ENCODE data around the gene IKZF1. TPM values are rescaled to one million over a fixed set of nuclear protein-coding genes. Genes with fewer than 3 reads are reported as not detected.

The IKZF1 gene
- total RNA-seq, 1 experiment from 2014 or later = 0.77 TPM

DNA sequence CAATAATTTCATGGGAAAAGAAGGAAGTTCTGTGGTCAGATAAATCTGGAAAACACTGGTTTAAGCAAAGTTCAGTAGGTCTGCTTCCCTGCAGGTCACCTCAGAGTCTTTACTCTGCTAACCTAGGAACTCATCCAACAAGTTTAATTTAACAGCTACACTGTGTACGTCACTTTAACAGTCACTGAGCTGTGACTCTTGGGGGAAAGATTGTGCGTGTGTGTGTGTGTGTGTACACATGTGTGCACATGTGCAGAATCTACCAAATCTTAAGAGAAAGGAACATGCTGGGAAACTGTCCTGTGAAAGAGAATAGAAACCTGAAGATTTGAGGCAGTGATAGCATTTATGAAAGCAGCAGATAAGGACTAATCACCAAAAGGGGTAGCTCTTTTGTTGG is 62.6 kb downstream of the IKZF1 start:
- Histone ChIP-seq H3K4me3 (ENCODE audit: low read depth in 2 of 2, low read length in 2 of 2) (no peak overlapping the region), H3K4me1 (ENCODE audit: control insufficient read depth, insufficient read depth, low read length) (no peaks in the 10 kb centered on the region), H3K27me3 (ENCODE audit: control insufficient read depth, insufficient read depth, low read length) (peaks cover 2% of the 10 kb centered on the region; the same call in 1 of the 2 replicates), H3K27ac (ENCODE audit: low read length) (no peak overlapping the region), H3K36me3 (ENCODE audit: control insufficient read depth, insufficient read depth, low read length) (no peaks in the 10 kb centered on the region), H3K9me3 (ENCODE audit: control insufficient read depth, insufficient read depth, low read depth, low read length) (peaks cover 9% of the 10 kb centered on the region; the same call in 1 of the 2 replicates)
- intact Hi-C loops (cut with micrococcal nuclease; ENCODE audit: unreplicated experiment) (loop anchor here (2.0 kb wide), 1 partner anchor 224 kb away; no protein-coding TSS in a partner anchor), in situ Hi-C loops (cut with HindIII; ENCODE audit: low pct_unique_long_range_greater_than_20kb, low sequenced_read_pairs) (no loop called here)
- ChIA-PET CTCF (no interaction called here), POLR2A (interaction anchor here (0.7 kb wide), 1 partner anchor 404 kb away, joined by 3 read pairs; no protein-coding TSS in a partner anchor)
- TF ChIP-seq, protein P1, sequence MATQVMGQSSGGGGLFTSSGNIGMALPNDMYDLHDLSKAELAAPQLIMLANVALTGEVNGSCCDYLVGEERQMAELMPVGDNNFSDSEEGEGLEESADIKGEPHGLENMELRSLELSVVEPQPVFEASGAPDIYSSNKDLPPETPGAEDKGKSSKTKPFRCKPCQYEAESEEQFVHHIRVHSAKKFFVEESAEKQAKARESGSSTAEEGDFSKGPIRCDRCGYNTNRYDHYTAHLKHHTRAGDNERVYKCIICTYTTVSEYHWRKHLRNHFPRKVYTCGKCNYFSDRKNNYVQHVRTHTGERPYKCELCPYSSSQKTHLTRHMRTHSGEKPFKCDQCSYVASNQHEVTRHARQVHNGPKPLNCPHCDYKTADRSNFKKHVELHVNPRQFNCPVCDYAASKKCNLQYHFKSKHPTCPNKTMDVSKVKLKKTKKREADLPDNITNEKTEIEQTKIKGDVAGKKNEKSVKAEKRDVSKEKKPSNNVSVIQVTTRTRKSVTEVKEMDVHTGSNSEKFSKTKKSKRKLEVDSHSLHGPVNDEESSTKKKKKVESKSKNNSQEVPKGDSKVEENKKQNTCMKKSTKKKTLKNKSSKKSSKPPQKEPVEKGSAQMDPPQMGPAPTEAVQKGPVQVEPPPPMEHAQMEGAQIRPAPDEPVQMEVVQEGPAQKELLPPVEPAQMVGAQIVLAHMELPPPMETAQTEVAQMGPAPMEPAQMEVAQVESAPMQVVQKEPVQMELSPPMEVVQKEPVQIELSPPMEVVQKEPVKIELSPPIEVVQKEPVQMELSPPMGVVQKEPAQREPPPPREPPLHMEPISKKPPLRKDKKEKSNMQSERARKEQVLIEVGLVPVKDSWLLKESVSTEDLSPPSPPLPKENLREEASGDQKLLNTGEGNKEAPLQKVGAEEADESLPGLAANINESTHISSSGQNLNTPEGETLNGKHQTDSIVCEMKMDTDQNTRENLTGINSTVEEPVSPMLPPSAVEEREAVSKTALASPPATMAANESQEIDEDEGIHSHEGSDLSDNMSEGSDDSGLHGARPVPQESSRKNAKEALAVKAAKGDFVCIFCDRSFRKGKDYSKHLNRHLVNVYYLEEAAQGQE (IDR thresholded peaks at IDR 0.05; ENCODE audit: insufficient read depth in 1 of 2, low read depth in 2 of 2, low read length in 1 of 2) = no peak
- BruUV-seq (replicated peaks) = no TSS peak
- no peak for DNase-seq (ENCODE audit: low read depth, low spot score)
- no peak for ATAC-seq

DNA sequence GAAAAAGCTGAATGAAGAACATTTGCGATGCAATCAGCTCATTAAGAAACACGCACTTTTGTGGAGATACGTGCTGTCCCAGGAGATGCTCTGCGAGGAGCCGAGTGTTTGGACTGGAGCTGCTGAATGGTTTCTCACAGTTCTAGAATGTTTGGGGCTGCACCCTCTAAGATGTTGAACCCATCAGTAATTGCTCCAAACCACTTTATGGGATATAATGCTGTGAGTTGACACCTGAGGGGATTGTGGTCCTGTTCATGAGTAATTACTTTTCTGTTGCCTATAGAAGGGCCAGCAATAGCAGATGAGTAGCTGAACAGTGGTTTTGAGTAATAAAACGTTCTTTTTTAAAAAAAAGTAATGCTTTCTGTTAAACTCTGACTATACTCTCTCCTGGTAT is 63.1 kb downstream of the IKZF1 start:
- H3K4me1 ChIP-seq (ENCODE audit: control insufficient read depth, insufficient read depth, low read length) = no peaks in the 10 kb centered on the region
- DNase-seq (ENCODE audit: low read depth, low spot score) (no peak), ATAC-seq (no peak)
- BruUV-seq (replicated peaks) = no TSS peak
- ChIA-PET POLR2A (interaction anchor here (0.7 kb wide), 1 partner anchor 403 kb away, joined by 3 read pairs; no protein-coding TSS in a partner anchor), CTCF (no interaction called here)
- TF ChIP-seq POLR2AphosphoS5 (IDR thresholded peaks at IDR 0.05; ENCODE audit: low read depth, low read length) = no peak
- no peak for TF ChIP-seq TCF7L2 (IDR thresholded peaks at IDR 0.05; ENCODE audit: low read depth, low read length)
- TF ChIP-seq, protein P2, sequence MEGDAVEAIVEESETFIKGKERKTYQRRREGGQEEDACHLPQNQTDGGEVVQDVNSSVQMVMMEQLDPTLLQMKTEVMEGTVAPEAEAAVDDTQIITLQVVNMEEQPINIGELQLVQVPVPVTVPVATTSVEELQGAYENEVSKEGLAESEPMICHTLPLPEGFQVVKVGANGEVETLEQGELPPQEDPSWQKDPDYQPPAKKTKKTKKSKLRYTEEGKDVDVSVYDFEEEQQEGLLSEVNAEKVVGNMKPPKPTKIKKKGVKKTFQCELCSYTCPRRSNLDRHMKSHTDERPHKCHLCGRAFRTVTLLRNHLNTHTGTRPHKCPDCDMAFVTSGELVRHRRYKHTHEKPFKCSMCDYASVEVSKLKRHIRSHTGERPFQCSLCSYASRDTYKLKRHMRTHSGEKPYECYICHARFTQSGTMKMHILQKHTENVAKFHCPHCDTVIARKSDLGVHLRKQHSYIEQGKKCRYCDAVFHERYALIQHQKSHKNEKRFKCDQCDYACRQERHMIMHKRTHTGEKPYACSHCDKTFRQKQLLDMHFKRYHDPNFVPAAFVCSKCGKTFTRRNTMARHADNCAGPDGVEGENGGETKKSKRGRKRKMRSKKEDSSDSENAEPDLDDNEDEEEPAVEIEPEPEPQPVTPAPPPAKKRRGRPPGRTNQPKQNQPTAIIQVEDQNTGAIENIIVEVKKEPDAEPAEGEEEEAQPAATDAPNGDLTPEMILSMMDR (IDR thresholded peaks at IDR 0.05) = no peak
- TF ChIP-seq SIN3A (IDR thresholded peaks at IDR 0.05; ENCODE audit: borderline replicate concordance, insufficient read depth, low read depth, low read length) = no peak
- TF ChIP-seq, protein P1 (IDR thresholded peaks at IDR 0.05; ENCODE audit: insufficient read depth in 1 of 2, low read depth in 2 of 2, low read length in 1 of 2) = no peak
- H3K9me3 ChIP-seq (ENCODE audit: control insufficient read depth, insufficient read depth, low read depth, low read length) = peaks cover 9% of the 10 kb centered on the region; the same call in 1 of the 2 replicates
- peaks cover 2% of the 10 kb centered on the region; the same call in 1 of the 2 replicates for H3K27me3 ChIP-seq (ENCODE audit: control insufficient read depth, insufficient read depth, low read length)
- in situ Hi-C loops (cut with HindIII; ENCODE audit: low pct_unique_long_range_greater_than_20kb, low sequenced_read_pairs) (no loop called here), intact Hi-C loops (cut with micrococcal nuclease; ENCODE audit: unreplicated experiment) (loop anchor here (2.0 kb wide), 1 partner anchor 225 kb away; no protein-coding TSS in a partner anchor)
- H3K4me3 ChIP-seq (ENCODE audit: low read depth in 2 of 2, low read length in 2 of 2) = no peak overlapping the region
- H3K36me3 ChIP-seq (ENCODE audit: control insufficient read depth, insufficient read depth, low read length) = no peaks in the 10 kb centered on the region
- no peak overlapping the region for H3K27ac ChIP-seq (ENCODE audit: low read length)
